ENCODE measurements around the gene DCD. TPM values are rescaled to one million over a fixed set of nuclear protein-coding genes. Genes with fewer than 3 reads are reported as not detected.
"Not testable (repeated sequence)": the region's sequence is repeated elsewhere in the genome, so short reads cannot be mapped to it uniquely, and the experiment has no call there.

DCD gene
- not detected in 2 replicates for total RNA-seq (2014; rRNA removed; shearing (Covaris generic))

- DNase-seq (ENCODE audit: low read depth): no peak
Measured at GRCh38 chr12:54648265-54648664, at the start of gene DCD. TSS of gene DCD (minus strand) at chr12:54648365. CDS start at chr12:54648303, 62 bp downstream.

GRCh38 chr12:54697851-54698250, 49.7 kb upstream of the DCD start:
- no peak for DNase-seq (ENCODE audit: low read depth)

- DNase-seq (ENCODE audit: low read depth): no peak
Measured at GRCh38 chr12:54692353-54692752, 44.2 kb upstream of the DCD start.

GRCh38 chr12:54689984-54690383, 41.8 kb upstream of the DCD start:
- peak; percentile 1 for DNase-seq (ENCODE audit: low read depth)

GRCh38 chr12:54689034-54689372, 40.8 kb upstream of the DCD start:
- no peak for DNase-seq (ENCODE audit: low read depth)

GRCh38 chr12:54688309-54689033, 40.3 kb upstream of the DCD start:
- DNase-seq (ENCODE audit: low read depth): no peak

GRCh38 chr12:54684636-54685630, 36.8 kb upstream of the DCD start:
- no peak for DNase-seq (ENCODE audit: low read depth)

GRCh38 chr12:54683398-54683797, 35.2 kb upstream of the DCD start:
- no peak for DNase-seq (ENCODE audit: low read depth)

GRCh38 chr12:54682674-54683073, 34.5 kb upstream of the DCD start:
- no peak for DNase-seq (ENCODE audit: low read depth)

- DNase-seq (ENCODE audit: low read depth): peak; percentile 2
Measured at GRCh38 chr12:54680374-54680773, 32.2 kb upstream of the DCD start.

- no peak for DNase-seq (ENCODE audit: low read depth)
Measured at GRCh38 chr12:54678131-54678530, 30.0 kb upstream of the DCD start.

- no peak for DNase-seq (ENCODE audit: low read depth)
Measured at GRCh38 chr12:54667945-54668344, 19.8 kb upstream of the DCD start.

- no peak for DNase-seq (ENCODE audit: low read depth)
Measured at GRCh38 chr12:54666008-54666407, 17.8 kb upstream of the DCD start.

- not testable (repeated sequence) for DNase-seq (ENCODE audit: low read depth)
Measured at GRCh38 chr12:54665022-54665635, 17.0 kb upstream of the DCD start.

- no peak for DNase-seq (ENCODE audit: low read depth)
Measured at GRCh38 chr12:54663603-54664002, 15.4 kb upstream of the DCD start.

GRCh38 chr12:54662026-54662425, 13.9 kb upstream of the DCD start:
- DNase-seq (ENCODE audit: low read depth): no peak

GRCh38 chr12:54661048-54661447, 12.9 kb upstream of the DCD start:
- no peak for DNase-seq (ENCODE audit: low read depth)

GRCh38 chr12:54660320-54660962, 12.3 kb upstream of the DCD start:
- no peak for DNase-seq (ENCODE audit: low read depth)

- peak; percentile 28 for DNase-seq (ENCODE audit: low read depth)
Measured at GRCh38 chr12:54658306-54659264, 10.4 kb upstream of the DCD start.

- DNase-seq (ENCODE audit: low read depth): no peak
Measured at GRCh38 chr12:54657105-54657607, 9.0 kb upstream of the DCD start.

All from M059J (cell line).